ES-I3 (cell line): Measurements from ENCODE around the gene B3GAT1.

ENCODE experiments used
- H3K36me3 ChIP-seq: 2 replicates; pipeline ENCODE4 v1.6.1; 2013; ENCODE audit warnings: mild to moderate bottlenecking, low read length, control low read depth, moderate library complexity; ENCODE audit not compliant: insufficient read depth
- H3K4me1 ChIP-seq: 2 replicates; pipeline ENCODE4 v1.6.1; 2013; ENCODE audit warnings: mild to moderate bottlenecking, control low read depth, low read length; ENCODE audit not compliant: insufficient read depth
- H3K9ac ChIP-seq: 2 replicates; pipeline ENCODE4 v1.6.1; 2013; ENCODE audit warnings: low read depth, mild to moderate bottlenecking, low read length, moderate library complexity
- H3K9me3 ChIP-seq: 2 replicates; pipeline ENCODE4 v1.6.1; 2013; ENCODE audit warnings: mild to moderate bottlenecking, low read length, moderate library complexity; ENCODE audit not compliant: control insufficient read depth, insufficient read depth

Gene B3GAT1

DNA sequence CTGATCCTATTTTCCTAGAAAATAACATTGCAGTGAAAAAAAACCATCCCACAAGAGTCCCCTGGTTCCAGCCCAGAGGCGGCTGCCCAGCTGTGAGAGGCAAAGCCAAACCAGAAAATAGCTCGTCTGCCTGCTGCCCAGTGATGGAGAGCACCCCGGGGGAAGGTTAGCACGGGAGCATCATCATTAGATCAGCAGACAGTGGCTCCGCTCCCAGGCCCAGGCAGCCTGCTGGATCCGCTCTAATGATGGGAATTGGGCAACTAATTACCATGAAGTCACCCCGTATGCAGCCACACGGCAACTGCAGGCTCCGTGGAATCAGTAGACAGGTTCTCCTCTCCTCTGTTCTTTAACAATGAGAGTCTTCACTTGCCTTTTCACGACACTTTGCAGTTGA is 17.1 kb upstream of the B3GAT1 start:
- Histone ChIP-seq H3K4me1 (no peaks in the 10 kb centered on the region), H3K36me3 (no peaks in the 10 kb centered on the region), H3K9ac (no peak overlapping the region), H3K9me3 (peaks cover 6% of the 10 kb centered on the region)

DNA sequence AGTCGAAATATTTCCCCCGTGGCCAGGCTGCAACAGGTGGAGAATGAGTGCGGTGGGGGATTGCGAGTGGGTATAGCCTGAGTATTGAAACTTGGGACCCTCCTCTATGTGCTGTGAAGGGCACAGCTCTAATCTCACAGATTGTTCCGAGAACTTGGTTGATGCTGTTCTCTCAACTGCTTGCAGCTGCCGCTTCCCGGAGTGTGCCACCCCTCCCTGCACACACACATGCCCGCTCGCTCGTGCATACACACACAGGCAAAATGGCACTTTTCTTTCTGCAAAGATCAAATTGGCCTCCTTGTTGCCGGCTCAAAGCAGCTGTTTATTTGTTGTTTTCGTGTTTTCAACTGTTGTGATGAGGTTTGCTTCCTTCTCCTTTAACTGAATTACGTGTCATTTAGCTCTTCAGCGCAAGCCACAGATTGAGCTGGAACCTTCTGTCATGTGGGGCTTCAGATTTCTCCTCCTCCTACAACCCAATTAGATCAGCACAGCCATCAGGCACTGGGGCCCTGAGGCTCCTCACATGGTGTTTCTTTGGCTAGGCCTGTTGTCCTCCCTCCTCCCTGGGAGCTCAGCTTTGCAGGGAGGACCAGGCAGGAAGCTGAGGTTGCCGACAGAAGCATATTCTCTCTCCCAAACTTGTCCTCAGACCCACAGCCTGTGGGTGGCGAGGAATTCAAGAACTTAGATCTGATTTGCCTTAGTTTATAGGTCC is 13.9 kb upstream of the B3GAT1 start:
- Histone ChIP-seq H3K9me3 (peaks cover 3% of the 10 kb centered on the region; the same call in 1 of the 2 replicates), H3K4me1 (no peaks in the 10 kb centered on the region), H3K9ac (no peak overlapping the region), H3K36me3 (no peaks in the 10 kb centered on the region)

DNA sequence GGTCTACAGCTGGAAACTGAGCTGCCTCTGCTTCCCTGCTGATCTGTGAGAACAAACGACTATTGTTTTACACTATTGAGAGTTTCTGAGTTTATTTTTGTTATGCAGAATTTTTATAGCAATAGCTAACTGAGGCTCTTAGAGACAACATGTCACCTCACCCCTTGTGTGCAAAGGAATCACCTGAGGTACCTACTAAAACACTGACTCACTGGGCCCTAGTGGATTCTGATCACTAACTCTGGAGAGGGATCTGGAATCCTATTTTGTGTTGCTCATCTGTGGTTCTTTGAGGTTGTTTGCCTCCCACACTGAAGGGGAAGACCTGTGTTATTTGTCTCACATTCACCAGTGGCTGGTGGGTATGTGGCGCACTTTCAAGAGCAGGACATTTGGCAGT is 13.4 kb upstream of the B3GAT1 start:
- no peaks in the 10 kb centered on the region for H3K9me3 ChIP-seq

DNA sequence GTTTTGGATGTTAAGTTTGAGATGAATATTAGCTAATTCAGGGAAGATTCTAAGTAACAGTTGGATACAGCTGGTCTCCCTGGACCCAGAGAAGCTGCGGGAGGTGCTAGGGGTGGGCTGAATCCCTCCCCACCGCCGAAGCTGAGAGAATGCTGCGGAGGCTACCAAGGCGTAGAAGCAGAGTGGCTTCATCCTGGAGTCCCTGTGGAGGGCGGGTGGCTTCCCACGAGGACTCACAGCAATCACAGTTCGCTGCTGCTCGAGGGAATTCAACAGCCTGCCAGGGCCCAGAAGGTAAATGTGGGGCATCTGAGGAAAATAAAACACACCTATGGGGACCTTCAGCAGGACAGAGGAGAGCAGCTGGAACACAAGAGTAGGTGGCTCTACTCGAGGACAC is 11.1 kb upstream of the B3GAT1 start:
- no peaks in the 10 kb centered on the region for H3K4me1 ChIP-seq
- H3K9ac ChIP-seq: no peak overlapping the region
- no peaks in the 10 kb centered on the region for H3K9me3 ChIP-seq
- H3K36me3 ChIP-seq: no peaks in the 10 kb centered on the region

More for the DNA sequence above, 13.4 kb upstream of the B3GAT1 start:
- H3K36me3 ChIP-seq: no peaks in the 10 kb centered on the region
- no peak overlapping the region for H3K9ac ChIP-seq
- no peaks in the 10 kb centered on the region for H3K4me1 ChIP-seq

DNA sequence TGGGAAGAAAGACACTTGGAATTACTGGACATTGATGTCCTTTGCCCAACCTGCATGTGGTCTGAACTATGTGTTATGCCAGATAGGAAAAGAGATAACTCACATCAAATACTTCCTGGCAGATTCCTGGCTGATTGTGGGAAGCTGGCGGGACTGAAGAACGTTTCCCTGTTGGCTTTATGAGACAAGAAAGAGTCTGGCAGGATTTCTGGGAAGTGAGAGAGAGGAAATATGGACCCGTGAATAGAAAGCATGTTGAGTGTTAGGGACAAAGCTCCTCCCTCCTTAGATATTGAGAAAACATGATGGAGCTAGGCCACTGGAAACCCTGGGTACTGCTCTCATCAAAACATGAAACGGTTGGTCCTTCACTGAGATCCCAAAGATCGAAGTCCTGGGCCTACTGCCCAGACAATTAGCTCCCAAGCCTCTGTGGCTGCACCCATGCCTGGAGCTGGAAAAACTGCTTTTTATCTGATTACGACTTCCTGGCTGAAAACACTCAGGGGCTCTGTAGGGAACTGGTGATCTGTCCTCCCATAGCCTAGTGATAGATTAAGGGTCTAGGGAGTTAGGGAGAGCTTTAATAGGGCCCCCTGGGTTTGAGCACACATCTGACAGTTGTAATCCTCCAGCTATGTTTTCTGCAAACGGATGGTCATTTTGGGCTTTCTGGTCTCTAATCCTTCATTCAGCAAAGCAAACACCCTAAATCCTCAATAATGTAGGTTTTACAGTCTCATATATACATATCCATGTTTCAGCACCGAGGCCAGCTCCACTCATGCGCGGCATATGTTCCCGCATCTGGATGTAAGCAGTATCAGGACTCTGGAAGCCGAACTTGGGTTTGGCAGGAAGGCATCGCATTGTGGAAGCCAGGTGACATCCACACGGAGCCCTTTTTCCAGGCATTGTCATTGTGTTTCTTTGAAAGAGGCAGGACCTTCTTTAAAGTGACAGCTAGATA is 6.1 kb upstream of the B3GAT1 start:
- no peak overlapping the region for H3K9ac ChIP-seq
- H3K36me3 ChIP-seq: no peaks in the 10 kb centered on the region

DNA sequence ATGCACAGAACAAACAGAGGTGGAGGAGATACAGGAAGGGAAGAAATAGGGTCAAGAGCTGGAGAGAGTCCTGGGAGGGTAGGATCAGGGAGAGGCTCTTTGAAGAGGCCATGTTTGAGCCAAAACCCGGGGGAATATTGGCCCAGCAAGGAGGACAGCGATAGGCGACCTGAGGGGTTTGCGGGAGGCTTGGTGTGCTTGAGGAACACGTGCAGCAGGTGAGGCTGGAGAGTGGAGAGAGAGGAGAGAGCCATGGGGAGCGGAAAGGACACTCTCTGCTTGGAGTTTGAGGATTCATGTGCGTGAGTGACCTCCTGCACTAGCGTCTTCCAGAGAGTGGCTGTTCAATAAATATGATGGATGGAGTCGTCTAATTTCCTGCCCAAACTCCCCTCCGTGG is 4.7 kb upstream of the B3GAT1 start:
- Histone ChIP-seq H3K9ac (no peak overlapping the region; the same call in 1 of the 2 replicates), H3K9me3 (no peaks in the 10 kb centered on the region), H3K4me1 (peaks cover 18% of the 10 kb centered on the region)

More for the DNA sequence above, 6.1 kb upstream of the B3GAT1 start:
- Histone ChIP-seq H3K4me1 (peaks cover 18% of the 10 kb centered on the region), H3K9me3 (no peaks in the 10 kb centered on the region)

DNA sequence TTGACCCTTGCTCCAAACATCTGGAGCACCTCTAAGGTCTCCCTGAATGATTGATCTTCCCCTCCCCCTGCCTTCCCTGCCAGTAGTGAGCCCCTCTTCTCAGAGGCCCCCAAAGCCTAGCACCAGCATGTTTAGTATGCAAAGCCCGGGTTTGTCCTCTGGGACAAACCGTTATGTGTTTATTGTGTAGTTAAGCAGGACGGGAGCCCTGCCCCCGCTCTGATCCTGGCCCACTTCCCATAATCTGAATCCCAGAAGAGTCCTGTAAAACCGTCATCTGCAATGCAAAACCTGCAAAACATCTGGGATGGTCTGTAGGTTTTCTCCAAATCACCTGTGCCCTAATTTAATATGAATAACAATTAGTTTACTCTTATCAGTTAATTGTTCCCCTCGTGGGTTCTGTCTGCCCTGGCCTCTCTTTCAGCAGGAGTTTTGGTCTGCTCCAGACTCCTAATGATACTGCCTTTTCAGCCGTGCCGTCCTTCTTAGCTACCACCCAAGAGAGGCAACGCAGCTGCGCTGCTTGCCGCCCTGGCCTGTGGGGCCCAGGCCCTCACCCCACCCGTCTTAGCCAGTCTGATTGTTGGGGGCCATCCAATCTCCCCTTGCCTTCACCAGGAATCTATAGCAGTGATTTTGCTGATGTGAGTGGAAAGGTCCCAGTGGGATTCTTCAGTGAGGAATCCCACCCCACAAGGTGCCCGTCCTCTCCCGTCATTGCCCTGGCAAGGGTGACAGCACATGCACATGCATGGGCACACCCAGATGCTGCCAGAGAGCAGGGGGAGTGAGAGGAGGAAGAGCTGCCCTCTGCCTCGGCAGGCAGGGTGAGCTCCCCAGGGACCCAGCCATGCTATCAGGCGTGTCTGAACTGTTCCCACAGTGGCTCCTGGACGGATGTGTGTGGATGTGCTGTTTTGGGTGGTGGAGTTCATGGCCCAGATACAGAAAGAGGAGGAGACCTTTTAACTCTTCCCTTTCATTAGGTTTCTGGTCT is 3.0 kb upstream of the B3GAT1 start:
- H3K4me1 ChIP-seq: peaks cover 19% of the 10 kb centered on the region

More for the DNA sequence above, 4.7 kb upstream of the B3GAT1 start:
- H3K36me3 ChIP-seq: no peaks in the 10 kb centered on the region

DNA sequence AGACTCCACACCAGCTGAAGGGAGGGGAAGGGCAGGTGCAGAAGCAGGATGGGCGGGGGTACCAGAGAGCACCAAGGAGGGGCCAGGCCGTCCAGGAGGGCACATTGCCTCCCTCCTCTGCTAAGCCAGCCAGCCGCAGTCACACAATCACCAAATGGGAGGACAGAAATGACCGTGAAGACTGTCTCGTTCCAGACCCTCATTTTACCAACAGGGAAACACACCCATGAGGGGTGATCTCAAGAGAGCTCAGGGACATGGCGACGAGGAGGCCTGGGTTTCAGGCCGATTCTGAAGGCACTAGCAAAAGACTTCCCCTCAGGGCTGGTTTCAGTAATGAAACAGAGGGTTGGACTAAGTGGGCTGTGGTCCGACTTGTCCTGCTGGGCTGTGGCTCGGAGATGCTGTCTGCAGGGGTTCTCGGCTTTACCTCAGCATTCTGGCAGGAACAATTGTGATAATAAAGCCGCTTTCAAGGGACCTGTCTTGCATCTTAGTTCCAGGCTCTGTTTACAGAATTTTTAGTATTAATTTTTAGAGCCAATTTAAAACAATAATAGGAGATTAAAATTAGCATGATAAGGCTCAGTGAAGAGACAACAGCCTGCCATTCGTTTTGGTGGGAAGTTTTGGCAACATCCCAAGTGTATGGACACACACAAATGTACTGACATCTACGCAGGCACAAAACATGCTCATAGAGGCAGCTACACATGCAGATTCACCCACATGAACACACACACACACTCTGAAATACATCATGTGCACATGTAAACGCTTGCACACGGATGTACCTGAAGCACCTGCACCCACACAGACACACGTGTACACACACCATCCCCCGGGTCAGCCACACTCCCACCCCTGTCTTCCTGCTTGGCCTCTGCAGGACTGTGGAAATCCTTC is 2.0 kb upstream of the B3GAT1 start:
- no peak overlapping the region for H3K9ac ChIP-seq
- H3K9me3 ChIP-seq: no peaks in the 10 kb centered on the region
- no peaks in the 10 kb centered on the region for H3K36me3 ChIP-seq
- H3K4me1 ChIP-seq: peaks cover 24% of the 10 kb centered on the region

More for the DNA sequence above, 3.0 kb upstream of the B3GAT1 start:
- Histone ChIP-seq H3K9me3 (no peaks in the 10 kb centered on the region), H3K9ac (no peak overlapping the region), H3K36me3 (no peaks in the 10 kb centered on the region)

DNA sequence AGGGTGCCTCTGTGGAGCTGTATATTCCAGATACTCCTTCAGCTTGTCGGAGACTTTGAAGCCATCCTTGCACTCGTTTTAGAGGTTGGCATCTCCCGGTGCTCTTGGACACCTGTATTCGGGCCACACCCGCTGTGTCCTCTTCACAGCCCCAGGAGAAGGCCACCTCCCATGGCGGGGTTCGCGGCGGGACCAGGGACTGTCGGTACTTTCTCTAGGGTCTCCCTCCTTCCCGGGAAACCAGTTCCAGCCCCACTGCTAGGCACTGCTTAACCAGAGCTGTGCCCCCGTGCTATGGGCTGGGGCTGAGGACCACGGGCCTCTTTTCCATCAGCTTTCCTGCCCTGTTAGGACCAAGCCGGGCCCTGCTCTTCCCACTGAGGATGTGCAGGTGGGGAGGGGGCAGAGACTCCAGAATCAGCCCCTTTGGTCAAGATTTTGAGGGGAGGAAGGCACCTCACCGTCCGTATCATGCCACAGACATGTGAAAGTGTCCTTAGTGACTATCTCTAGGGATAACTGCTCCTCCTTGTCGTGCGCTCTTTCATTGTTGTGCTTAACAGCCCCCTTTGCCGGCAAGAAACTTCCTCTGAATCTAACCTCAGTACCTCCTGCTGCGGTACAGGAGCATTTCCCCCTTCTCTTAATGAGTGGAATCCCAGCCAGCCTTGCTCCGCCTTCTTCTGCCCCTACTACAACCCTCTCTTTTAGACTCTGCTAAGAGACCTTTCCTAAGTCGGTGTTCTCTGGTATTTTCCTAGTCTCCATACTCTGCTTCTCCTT is 1.2 kb upstream of the B3GAT1 start:
- H3K36me3 ChIP-seq: no peaks in the 10 kb centered on the region
- peak overlapping the region; percentile 60; the same call in 1 of the 2 replicates for H3K9ac ChIP-seq
- no peaks in the 10 kb centered on the region for H3K9me3 ChIP-seq
- peaks cover 24% of the 10 kb centered on the region for H3K4me1 ChIP-seq

DNA sequence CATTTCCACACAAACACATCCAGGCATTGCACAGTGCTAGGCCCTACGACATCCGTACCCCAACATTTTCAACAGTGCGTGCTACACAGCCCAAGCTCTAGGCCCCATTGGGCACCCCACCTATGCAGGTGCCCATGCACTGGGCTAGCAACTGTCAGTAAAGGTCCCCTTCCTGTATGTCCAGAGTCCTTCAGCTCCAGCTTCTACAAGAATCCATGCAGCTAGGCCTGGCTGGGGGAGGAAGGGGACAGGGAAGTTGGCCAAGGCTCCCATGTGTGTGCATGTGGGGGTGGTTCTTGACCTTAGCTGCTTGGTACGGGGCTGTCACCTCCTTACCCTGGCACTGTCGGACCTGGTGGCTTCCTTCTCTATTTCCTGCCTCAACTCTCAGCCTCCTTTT is 1.3 kb downstream of the B3GAT1 start:
- no peaks in the 10 kb centered on the region for H3K36me3 ChIP-seq
- no peaks in the 10 kb centered on the region for H3K9me3 ChIP-seq
- H3K9ac ChIP-seq: no peak overlapping the region
- peaks cover 31% of the 10 kb centered on the region for H3K4me1 ChIP-seq

DNA sequence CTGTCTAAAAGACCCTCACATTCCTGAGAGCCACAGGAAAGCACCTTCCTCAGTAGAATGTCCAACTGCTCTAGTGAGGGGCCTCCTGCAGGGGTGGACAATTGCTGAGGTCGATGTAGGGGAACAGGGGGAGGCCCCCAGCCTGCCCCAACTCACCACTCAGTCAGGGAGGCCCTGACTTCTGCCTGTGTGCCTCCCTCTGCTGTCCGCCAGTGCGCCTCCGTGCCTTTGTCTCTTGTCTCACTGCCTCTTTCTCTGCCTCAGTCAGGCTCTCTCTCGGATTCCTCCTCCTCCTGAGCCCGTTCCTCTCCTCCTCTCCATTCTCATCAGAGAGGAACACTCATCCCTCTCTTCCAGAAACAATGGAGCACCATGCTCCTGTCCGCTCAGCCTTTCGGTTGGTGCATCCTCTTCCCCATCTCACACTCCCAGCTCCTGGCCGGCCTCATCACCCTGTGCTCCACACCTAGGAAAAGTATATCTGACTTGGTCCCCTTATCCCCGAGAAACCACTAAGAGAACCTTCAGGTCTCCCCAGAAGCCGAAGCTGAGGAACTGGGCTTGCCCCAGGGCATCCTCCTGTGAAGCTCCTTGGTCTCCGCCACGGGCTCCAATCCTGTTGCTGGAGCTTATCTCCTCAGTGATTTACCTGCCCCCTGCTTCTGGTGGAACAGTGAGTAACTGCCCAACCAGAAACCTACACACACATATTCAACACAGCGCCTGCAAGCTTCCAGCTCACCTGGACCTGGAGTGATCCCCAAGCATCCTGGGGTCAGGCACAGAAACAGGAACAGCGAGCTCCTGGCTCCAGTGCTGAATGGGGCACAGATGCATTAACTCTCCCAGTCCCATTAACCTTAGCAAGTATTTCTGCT is 2.3 kb downstream of the B3GAT1 start:
- Histone ChIP-seq H3K4me1 (peaks cover 23% of the 10 kb centered on the region), H3K36me3 (no peaks in the 10 kb centered on the region), H3K9me3 (no peaks in the 10 kb centered on the region), H3K9ac (no peak overlapping the region)

DNA sequence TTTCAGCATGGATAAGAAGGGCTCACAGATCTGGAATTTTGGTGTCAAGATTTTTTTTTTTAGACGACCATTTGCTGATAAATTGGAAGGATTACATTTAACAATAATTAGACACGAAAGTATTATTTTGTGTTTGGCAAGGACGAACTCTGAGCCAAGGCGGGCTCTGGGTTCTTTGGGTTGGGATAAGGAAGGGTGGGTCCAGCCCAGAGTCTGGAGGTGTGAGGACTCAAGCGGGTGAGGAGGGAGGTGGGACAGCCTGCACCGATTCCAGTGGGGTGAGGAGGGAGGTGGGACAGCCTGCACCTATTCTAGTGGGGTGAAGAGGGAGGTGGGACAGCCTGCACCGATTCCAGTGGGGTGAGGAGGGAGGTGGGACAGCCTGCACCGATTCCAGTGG is 4.1 kb downstream of the B3GAT1 start:
- Histone ChIP-seq H3K4me1 (peaks cover 12% of the 10 kb centered on the region; the same call in 1 of the 2 replicates), H3K9ac (no peak overlapping the region), H3K9me3 (no peaks in the 10 kb centered on the region), H3K36me3 (no peaks in the 10 kb centered on the region)
